ENCODE results near the gene NARS2.
"Not testable (repeated sequence)": the region's sequence is repeated elsewhere in the genome, so short reads cannot be mapped to it uniquely, and the experiment has no call there.

The NARS2 gene

DNA sequence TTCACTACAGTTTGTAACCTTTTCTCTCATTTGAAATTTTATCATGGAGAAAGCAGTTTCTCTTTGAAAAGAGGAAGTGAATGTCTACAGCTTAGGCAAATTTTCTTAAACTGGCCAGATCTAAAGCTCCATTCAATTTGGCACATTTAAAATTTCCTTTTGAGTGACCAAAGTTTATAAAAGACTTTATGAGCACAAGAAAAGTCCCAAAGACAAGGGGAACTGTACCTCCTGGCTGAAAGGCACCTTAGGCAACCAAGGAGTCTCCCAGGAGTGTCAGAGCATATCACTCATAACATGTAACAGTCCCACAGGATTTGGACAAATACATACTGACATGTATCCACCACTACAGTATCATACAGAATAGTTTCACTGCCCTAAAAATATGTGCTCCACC is 41.3 kb downstream of the NARS2 start:
- Histone ChIP-seq H3K9me3 (ENCODE audit: control insufficient read depth, low read length) (no peaks in the 10 kb centered on the region), H3K27me3 (ENCODE audit: control insufficient read depth, insufficient read depth, low read length, poor library complexity, severe bottlenecking) (no peaks in the 10 kb centered on the region), H3K4me1 (ENCODE audit: control insufficient read depth, insufficient read depth, low read length) (no peaks in the 10 kb centered on the region), H3K27ac (ENCODE audit: insufficient read depth, low read depth, low read length, poor library complexity, severe bottlenecking) (no peak overlapping the region), H3K36me3 (ENCODE audit: control insufficient read depth, insufficient read depth, low read length) (no peaks in the 10 kb centered on the region), H3K4me3 (ENCODE audit: insufficient read depth, low read depth, low read length) (no peak overlapping the region)

- 91 to 92% methylated on average over 2 to 3 of the region's 3 CpGs for WGBS, 2 experiments
Measured at GRCh38 chr11:78532991-78533390, 41.7 kb downstream of the NARS2 start.

DNA sequence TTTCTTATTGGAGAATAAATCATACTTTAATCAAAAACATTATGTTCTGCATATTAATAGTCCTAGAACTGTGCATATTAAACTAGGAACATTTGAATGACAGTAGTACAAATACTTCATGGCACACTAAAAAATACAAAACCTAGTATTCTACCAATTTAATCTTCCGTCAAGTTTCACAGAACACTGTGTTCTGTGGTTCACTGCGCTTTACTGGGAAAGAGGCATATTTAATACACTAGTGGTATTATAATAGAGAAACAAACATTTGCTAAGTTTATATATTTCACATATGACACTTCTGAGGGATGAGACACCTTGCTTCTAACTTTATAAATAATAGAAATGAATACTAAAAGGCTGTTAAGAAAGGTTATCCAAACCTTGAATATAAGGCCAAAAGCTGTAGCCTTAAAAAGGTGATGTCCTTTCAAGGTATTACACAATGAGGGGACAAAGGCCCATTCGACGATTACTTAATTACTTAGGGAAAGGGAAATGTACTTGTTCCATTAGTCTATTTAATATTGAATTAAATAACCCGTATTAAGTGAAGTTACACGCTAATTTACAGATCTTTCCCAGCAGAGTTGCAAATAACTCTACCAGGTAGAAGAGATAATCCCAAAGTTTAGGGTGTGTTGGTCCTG is 48.0 kb downstream of the NARS2 start:
- H3K4me1 ChIP-seq (ENCODE audit: control insufficient read depth, insufficient read depth, low read length), result no peaks in the 10 kb centered on the region
- no peaks in the 10 kb centered on the region for H3K36me3 ChIP-seq (ENCODE audit: control insufficient read depth, insufficient read depth, low read length)
- no peak overlapping the region for H3K4me3 ChIP-seq (ENCODE audit: insufficient read depth, low read depth, low read length)
- no peaks in the 10 kb centered on the region for H3K9me3 ChIP-seq (ENCODE audit: control insufficient read depth, low read length)
- no peak overlapping the region for H3K27ac ChIP-seq (ENCODE audit: insufficient read depth, low read depth, low read length, poor library complexity, severe bottlenecking)
- 77 to 93% methylated on average over 3 to 6 of the region's 6 CpGs for WGBS, 2 experiments
- H3K27me3 ChIP-seq (ENCODE audit: control insufficient read depth, insufficient read depth, low read length, poor library complexity, severe bottlenecking), result no peaks in the 10 kb centered on the region

More at GRCh38 chr11:78532991-78533390, 41.7 kb downstream of the NARS2 start:
- Histone ChIP-seq H3K27me3 (ENCODE audit: control insufficient read depth, insufficient read depth, low read length, poor library complexity, severe bottlenecking) (no peaks in the 10 kb centered on the region), H3K4me1 (ENCODE audit: control insufficient read depth, insufficient read depth, low read length) (no peaks in the 10 kb centered on the region), H3K4me3 (ENCODE audit: insufficient read depth, low read depth, low read length) (no peak overlapping the region), H3K9me3 (ENCODE audit: control insufficient read depth, low read length) (no peaks in the 10 kb centered on the region), H3K36me3 (ENCODE audit: control insufficient read depth, insufficient read depth, low read length) (no peaks in the 10 kb centered on the region), H3K27ac (ENCODE audit: insufficient read depth, low read depth, low read length, poor library complexity, severe bottlenecking) (no peak overlapping the region)

GRCh38 chr11:78525720-78526119 is 48.9 kb downstream of the NARS2 start:
- H3K36me3 ChIP-seq (ENCODE audit: control insufficient read depth, insufficient read depth, low read length), result no peaks in the 10 kb centered on the region
- no peaks in the 10 kb centered on the region for H3K27me3 ChIP-seq (ENCODE audit: control insufficient read depth, insufficient read depth, low read length, poor library complexity, severe bottlenecking)
- 95 to 99% methylated on average over 4 of the region's 4 CpGs for WGBS, 2 experiments
- H3K4me3 ChIP-seq (ENCODE audit: insufficient read depth, low read depth, low read length), result no peak overlapping the region
- no peaks in the 10 kb centered on the region for H3K4me1 ChIP-seq (ENCODE audit: control insufficient read depth, insufficient read depth, low read length)
- no peak overlapping the region for H3K27ac ChIP-seq (ENCODE audit: insufficient read depth, low read depth, low read length, poor library complexity, severe bottlenecking)
- no peaks in the 10 kb centered on the region for H3K9me3 ChIP-seq (ENCODE audit: control insufficient read depth, low read length)

GRCh38 chr11:78520230-78520629 is 54.4 kb downstream of the NARS2 start:
- H3K27me3 ChIP-seq (ENCODE audit: control insufficient read depth, insufficient read depth, low read length, poor library complexity, severe bottlenecking), result no peaks in the 10 kb centered on the region
- 93% methylated on average over 1 of the region's 1 CpG; no CpG with 5 or more reads in 1 of the 2 experiments for WGBS, 2 experiments
- no peak overlapping the region for H3K27ac ChIP-seq (ENCODE audit: insufficient read depth, low read depth, low read length, poor library complexity, severe bottlenecking)
- H3K36me3 ChIP-seq (ENCODE audit: control insufficient read depth, insufficient read depth, low read length), result no peaks in the 10 kb centered on the region
- no peaks in the 10 kb centered on the region for H3K9me3 ChIP-seq (ENCODE audit: control insufficient read depth, low read length)
- H3K4me1 ChIP-seq (ENCODE audit: control insufficient read depth, insufficient read depth, low read length), result no peaks in the 10 kb centered on the region
- H3K4me3 ChIP-seq (ENCODE audit: insufficient read depth, low read depth, low read length), result no peak overlapping the region

DNA sequence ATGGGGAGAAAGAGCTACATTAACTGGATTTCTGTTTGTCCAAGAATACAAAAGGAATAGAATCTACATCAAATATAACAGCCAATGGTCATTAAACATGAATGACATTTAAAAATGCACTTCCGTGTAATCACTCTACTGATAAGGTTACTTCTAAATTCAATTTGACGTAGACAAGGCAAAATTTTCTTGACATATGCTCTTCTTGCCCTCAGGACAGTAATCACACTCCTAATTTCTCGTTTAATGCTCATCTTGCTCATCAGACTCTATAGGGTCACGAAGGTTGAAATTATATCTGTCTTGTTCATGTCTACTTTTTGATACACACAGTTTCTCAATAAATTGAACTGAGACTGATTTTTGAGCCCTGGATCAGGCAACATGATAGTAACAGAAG is 58.4 kb downstream of the NARS2 start:
- Histone ChIP-seq H3K9me3 (ENCODE audit: control insufficient read depth, low read length) (no peaks in the 10 kb centered on the region), H3K27me3 (ENCODE audit: control insufficient read depth, insufficient read depth, low read length, poor library complexity, severe bottlenecking) (no peaks in the 10 kb centered on the region), H3K4me3 (ENCODE audit: insufficient read depth, low read depth, low read length) (no peak overlapping the region), H3K4me1 (ENCODE audit: control insufficient read depth, insufficient read depth, low read length) (no peaks in the 10 kb centered on the region), H3K36me3 (ENCODE audit: control insufficient read depth, insufficient read depth, low read length) (no peaks in the 10 kb centered on the region), H3K27ac (ENCODE audit: insufficient read depth, low read depth, low read length, poor library complexity, severe bottlenecking) (no peak overlapping the region)
- 94 to 100% methylated on average over 4 of the region's 4 CpGs for WGBS, 2 experiments

DNA sequence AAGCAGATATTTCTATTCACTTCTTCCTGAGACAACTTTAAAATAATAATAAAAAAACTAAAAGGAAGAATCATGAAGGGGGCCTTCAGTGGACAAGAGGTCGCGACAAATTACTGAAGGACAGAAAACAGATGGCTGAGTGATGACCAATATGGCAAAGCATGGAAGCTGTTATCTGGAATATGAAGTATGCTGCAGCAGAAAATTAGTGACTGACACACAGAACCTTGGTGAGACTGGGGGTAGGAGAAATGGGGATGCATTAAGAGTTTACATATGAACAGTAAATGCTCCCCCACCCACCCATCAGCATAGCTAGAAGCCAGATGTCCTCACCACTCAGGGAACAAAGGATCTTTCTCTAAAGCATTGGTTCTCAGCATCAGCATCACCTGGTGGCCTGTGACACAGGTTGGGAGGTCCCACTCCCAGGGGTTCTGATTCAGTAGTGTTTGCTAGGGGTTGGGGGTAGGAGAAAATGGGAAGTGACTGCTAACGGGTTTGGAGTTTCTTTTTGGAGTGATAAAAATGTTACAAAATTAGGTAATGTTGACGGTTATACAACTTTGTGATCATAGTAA is 59.7 kb downstream of the NARS2 start:
- WGBS, 2 experiments, result 66 to 67% methylated on average over 4 of the region's 4 CpGs
- no peak overlapping the region for H3K4me3 ChIP-seq (ENCODE audit: insufficient read depth, low read depth, low read length)
- H3K4me1 ChIP-seq (ENCODE audit: control insufficient read depth, insufficient read depth, low read length), result no peaks in the 10 kb centered on the region

DNA sequence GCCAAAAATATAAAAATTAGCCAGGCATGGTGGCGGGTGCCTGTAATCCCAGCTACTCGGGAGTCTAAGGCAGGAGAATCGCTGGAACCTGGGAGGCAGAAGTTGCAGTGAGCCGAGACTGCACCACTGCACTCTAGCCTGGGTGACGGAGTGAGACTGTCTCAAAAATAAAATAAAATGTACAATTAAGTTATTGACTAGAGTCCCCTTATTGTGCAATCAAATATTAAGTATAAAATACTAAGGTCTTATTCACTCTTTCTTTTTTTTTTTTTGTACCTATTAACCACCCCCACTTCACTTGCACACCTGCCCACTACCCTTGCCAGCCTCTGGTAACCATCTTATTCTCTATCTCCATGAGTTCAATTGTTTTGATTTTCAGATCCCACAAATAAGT is 61.6 kb downstream of the NARS2 start:
- 89 to 95% methylated on average over 5 of the region's 5 CpGs for WGBS, 2 experiments
- H3K4me3 ChIP-seq (ENCODE audit: insufficient read depth, low read depth, low read length); H3K9me3 ChIP-seq (ENCODE audit: control insufficient read depth, low read length); H3K27me3 ChIP-seq (ENCODE audit: control insufficient read depth, insufficient read depth, low read length, poor library complexity, severe bottlenecking); H3K36me3 ChIP-seq (ENCODE audit: control insufficient read depth, insufficient read depth, low read length); H3K4me1 ChIP-seq (ENCODE audit: control insufficient read depth, insufficient read depth, low read length); H3K27ac ChIP-seq (ENCODE audit: insufficient read depth, low read depth, low read length, poor library complexity, severe bottlenecking): not testable (repeated sequence)

More for the DNA sequence above, 59.7 kb downstream of the NARS2 start:
- Histone ChIP-seq H3K27ac (ENCODE audit: insufficient read depth, low read depth, low read length, poor library complexity, severe bottlenecking) (no peak overlapping the region), H3K9me3 (ENCODE audit: control insufficient read depth, low read length) (peaks cover 4% of the 10 kb centered on the region), H3K36me3 (ENCODE audit: control insufficient read depth, insufficient read depth, low read length) (no peaks in the 10 kb centered on the region), H3K27me3 (ENCODE audit: control insufficient read depth, insufficient read depth, low read length, poor library complexity, severe bottlenecking) (no peaks in the 10 kb centered on the region)

DNA sequence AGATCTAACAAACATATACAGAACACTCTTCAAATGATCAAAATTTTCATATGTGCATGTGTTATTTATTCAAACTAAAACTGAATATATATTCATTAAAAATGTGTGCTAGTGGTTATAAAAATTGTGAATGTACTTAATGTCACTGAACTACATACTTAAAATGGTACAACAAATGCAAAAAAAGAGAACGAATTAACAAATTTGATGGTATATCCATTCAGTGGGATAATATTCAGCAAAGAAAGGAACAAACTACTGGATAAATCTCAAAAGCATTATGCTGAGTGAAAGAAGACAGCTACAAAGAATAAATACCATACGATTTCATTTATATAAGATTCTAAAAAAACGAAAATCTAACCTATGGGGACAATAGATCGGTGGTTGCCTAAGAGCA is 64.1 kb downstream of the NARS2 start:
- Histone ChIP-seq H3K4me3 (ENCODE audit: insufficient read depth, low read depth, low read length) (no peak overlapping the region), H3K4me1 (ENCODE audit: control insufficient read depth, insufficient read depth, low read length) (no peaks in the 10 kb centered on the region), H3K27me3 (ENCODE audit: control insufficient read depth, insufficient read depth, low read length, poor library complexity, severe bottlenecking) (no peaks in the 10 kb centered on the region), H3K36me3 (ENCODE audit: control insufficient read depth, insufficient read depth, low read length) (no peaks in the 10 kb centered on the region), H3K27ac (ENCODE audit: insufficient read depth, low read depth, low read length, poor library complexity, severe bottlenecking) (no peak overlapping the region), H3K9me3 (ENCODE audit: control insufficient read depth, low read length) (peaks cover 4% of the 10 kb centered on the region)
- WGBS, 2 experiments, result 93 to 98% methylated on average over 2 to 4 of the region's 4 CpGs

DNA sequence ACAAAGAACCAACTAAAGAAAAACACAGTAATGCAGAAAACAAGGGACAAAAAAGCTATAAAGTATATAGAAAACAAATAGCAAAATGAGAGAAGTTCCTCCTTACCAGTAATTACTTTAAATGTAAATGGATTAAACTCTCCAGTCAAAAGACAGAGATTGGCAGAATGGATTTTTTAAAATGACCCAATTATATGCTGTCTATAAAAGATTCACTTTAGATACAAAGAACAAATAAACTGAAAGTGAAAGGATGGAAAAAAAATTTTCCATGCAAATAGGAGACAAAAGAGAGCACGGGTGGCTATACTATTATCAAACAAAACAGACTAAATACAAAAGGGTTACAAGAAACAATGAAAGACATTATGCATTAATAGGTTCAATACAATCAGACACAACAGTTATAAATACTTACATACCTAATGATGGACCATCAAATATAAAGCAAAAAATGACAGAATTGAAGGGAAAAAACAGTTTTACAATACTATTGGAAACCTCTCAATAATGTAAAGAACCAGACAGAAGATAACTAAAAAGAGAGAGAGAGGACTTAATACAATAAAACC is 64.6 kb downstream of the NARS2 start:
- no peaks in the 10 kb centered on the region for H3K27me3 ChIP-seq (ENCODE audit: control insufficient read depth, insufficient read depth, low read length, poor library complexity, severe bottlenecking)
- no peak overlapping the region for H3K27ac ChIP-seq (ENCODE audit: insufficient read depth, low read depth, low read length, poor library complexity, severe bottlenecking)
- no peak overlapping the region for H3K4me3 ChIP-seq (ENCODE audit: insufficient read depth, low read depth, low read length)
- no peaks in the 10 kb centered on the region for H3K36me3 ChIP-seq (ENCODE audit: control insufficient read depth, insufficient read depth, low read length)
- no peaks in the 10 kb centered on the region for H3K4me1 ChIP-seq (ENCODE audit: control insufficient read depth, insufficient read depth, low read length)
- 100% methylated on average over 1 of the region's 1 CpG; no CpG with 5 or more reads in 1 of the 2 experiments for WGBS, 2 experiments
- H3K9me3 ChIP-seq (ENCODE audit: control insufficient read depth, low read length), result peaks cover 4% of the 10 kb centered on the region

Data from ectodermal cell (in vitro differentiated cells).